Natural killer cell (primary cell): ENCODE measurements around the gene NIFK. TPM values are rescaled to one million over a fixed set of nuclear protein-coding genes. Genes with fewer than 3 reads are reported as not detected.

Experiments
- ATAC-seq, 3 donors: fragments of 150-1000 bp in 2 of 3; fragments of 200-7000 bp in 1 of 3; cut with Tn5 transposase; 1 replicate in 1 of 3; 2 replicates in 2 of 3; pipeline ENCODE4 v1.10.0; 2021; ENCODE audit warnings: mild to moderate bottlenecking in 2 of 3, moderate library complexity in 2 of 3
- DNase-seq, 2 donors: peaks; one replicate each; pipeline versions ENCODE4 v3.0.0 to v3.0.0-alpha.2; 2013 to 2021; ENCODE audit warnings: mixed read lengths in 1 of 2
- H3K27ac ChIP-seq: one replicate; pipeline ENCODE4 v1.5.1; 2013; ENCODE audit warnings: mild to moderate bottlenecking, low read length
- H3K27me3 ChIP-seq: one replicate; pipeline ENCODE4 v1.6.1; 2013; ENCODE audit warnings: low read length; ENCODE audit not compliant: control insufficient read depth, insufficient read depth
- H3K36me3 ChIP-seq: one replicate; pipeline ENCODE4 v1.6.1; 2013; ENCODE audit warnings: low read length; ENCODE audit not compliant: control insufficient read depth, insufficient read depth
- H3K4me1 ChIP-seq: one replicate; pipeline ENCODE4 v1.6.1; 2013; ENCODE audit warnings: low read length; ENCODE audit not compliant: control insufficient read depth, insufficient read depth
- H3K4me3 ChIP-seq: one replicate; pipeline ENCODE4 v1.5.1; 2013; ENCODE audit warnings: low read length
- H3K9me3 ChIP-seq: one replicate; pipeline ENCODE4 v1.6.1; 2013; ENCODE audit warnings: low read length; ENCODE audit not compliant: control insufficient read depth, insufficient read depth
- H3K27ac Mint-ChIP-seq, 2 donors: one replicate each; pipeline ENCODE4 v1.8.0; 2022; ENCODE audit warnings: mild to moderate bottlenecking in 2 of 2, mixed read lengths in 2 of 2, moderate library complexity in 1 of 2
- H3K27me3 Mint-ChIP-seq, 2 donors: one replicate each; pipeline ENCODE4 v1.8.0; 2022; ENCODE audit warnings: low read depth in 2 of 2, mixed read lengths in 2 of 2
- H3K36me3 Mint-ChIP-seq: one replicate; pipeline ENCODE4 v1.8.0; 2022; ENCODE audit warnings: mixed read lengths
- H3K4me1 Mint-ChIP-seq, 2 donors: one replicate each; pipeline ENCODE4 v1.8.0; 2022; ENCODE audit warnings: mixed read lengths in 2 of 2
- H3K4me3 Mint-ChIP-seq: one replicate; pipeline ENCODE4 v1.8.0; 2022; ENCODE audit warnings: mild to moderate bottlenecking, moderate library complexity, mixed read lengths
- H3K9me3 Mint-ChIP-seq, 2 donors: one replicate each; pipeline ENCODE4 v1.8.0; 2022; ENCODE audit warnings: mixed read lengths in 2 of 2
- CTCF ChIP-seq: fragments of 200-600 bp; IDR thresholded peaks from one replicate; pipeline ENCODE4 v1.8.0; 2022; ENCODE audit warnings: antibody characterized with exemption
- WGBS: methylation state at CpG from one replicate; pipeline ENCODE4 v1.1.7; 2013; ENCODE audit warnings: missing lambda C conversion rate; ENCODE audit not compliant: insufficient coverage; 5-methylcytosine and 5-hydroxymethylcytosine counted together
- intact Hi-C: fragments of 100-400 bp; cut with micrococcal nuclease; formaldehyde crosslinking; loops from one replicate; pipeline ENCODE4 v1.14.2; 2022
- total RNA-seq, 4 donors: library from RNA; stranded (reverse); fragments of 120-200 nt in 1 of 4; gene quantifications; one replicate each; pipeline versions ENCODE4 v1.2.3 to v1.2.4, GENCODE V29; 2013 to 2022

The NIFK gene
- total RNA-seq, 3 donors from 2014 or later (not counting 1 experiment from before 2014, with no cell fraction given): 32.7 to 37.7 (median 33.5) TPM

DNA sequence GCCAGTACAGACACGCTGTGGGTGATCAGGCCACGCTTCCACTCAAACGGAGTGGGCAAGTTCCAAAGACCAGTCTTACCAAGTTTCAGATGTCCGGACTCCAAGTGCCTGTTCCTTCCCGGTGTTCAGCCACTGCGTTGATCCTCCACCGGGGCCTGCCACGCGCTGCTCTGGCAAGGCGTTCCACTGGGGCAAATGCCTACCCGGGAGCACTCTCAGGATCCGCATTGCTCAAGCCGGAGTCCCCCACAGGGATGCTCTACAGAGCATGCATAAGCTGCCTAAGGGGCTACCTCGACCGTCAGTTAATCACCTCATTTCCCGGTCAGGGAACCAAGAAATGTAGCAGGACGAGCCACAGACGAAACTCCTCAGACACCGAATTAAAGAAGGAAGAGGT is 50.5 kb downstream of the NIFK start:
- Mint-ChIP-seq H3K27ac (no peak overlapping the region), H3K27me3 (no peaks in the 10 kb centered on the region), H3K4me1 (peaks cover 5 to 6% of the 10 kb centered on the region in 2 donors), H3K4me3 (no peak overlapping the region), H3K36me3 (peaks cover 9% of the 10 kb centered on the region), H3K9me3 (peaks cover 9 to 12% of the 10 kb centered on the region in 2 donors)
- Histone ChIP-seq H3K4me1 (peaks cover 7% of the 10 kb centered on the region), H3K4me3 (no peak overlapping the region), H3K36me3 (no peaks in the 10 kb centered on the region), H3K27me3 (no peaks in the 10 kb centered on the region), H3K27ac (no peak overlapping the region), H3K9me3 (peaks cover 21% of the 10 kb centered on the region)
- ATAC-seq: no peak
- no peak for DNase-seq
- TF ChIP-seq CTCF: no peak
- 95% methylated on average over 19 of the region's 19 CpGs for WGBS
- intact Hi-C loops: no loop called here

DNA sequence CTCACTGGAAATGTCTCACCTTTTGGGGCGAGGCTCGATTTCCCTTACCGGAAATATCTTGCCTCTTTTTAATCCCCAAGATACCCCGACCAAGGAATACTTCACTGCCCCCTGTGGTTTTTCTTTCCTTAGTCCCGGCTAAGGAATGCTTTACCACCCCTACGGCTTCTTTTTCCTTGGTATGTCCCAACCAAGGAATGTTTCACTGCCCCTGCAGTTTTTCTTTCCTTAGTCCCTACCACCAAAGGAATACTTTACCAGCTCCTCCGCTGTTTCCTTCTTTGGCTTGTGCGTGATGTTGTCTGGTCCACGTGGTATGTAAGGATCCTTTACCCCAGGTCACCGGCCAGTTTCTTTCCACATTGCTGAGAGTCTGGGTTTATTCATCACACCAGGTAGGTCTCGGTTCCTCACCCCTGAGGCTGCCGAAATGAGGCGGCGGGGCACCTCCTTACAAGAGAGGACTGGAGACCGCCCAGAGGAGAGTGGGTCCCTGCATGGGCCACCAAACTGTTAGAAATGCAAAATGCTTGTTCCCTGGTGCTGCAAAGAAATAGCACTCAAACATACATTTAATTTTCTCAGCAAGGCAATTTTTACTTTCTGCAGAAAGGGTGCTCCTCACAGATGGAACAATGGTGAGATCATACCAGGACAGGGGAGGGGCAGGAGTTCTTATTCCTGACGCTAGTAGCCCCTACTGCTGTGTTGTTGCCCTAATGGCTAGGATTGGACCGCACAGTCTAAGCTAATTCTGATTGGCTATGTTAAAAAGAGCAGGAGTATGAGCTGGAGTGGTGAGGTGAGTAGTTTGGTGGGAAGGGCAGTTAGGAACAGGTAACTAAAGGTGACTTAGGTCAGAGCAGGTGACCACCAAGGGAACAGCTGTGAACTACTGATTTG is 54.0 kb downstream of the NIFK start:
- DNase-seq (no peak), ATAC-seq (no peak)
- no peak overlapping the region for H3K4me3 Mint-ChIP-seq
- H3K4me1 Mint-ChIP-seq: no peaks in the 10 kb centered on the region
- H3K27me3 ChIP-seq: no peaks in the 10 kb centered on the region
- peaks cover 12% of the 10 kb centered on the region for H3K36me3 Mint-ChIP-seq
- H3K27ac ChIP-seq: no peak overlapping the region
- peaks cover 21% of the 10 kb centered on the region for H3K9me3 ChIP-seq
- H3K36me3 ChIP-seq: no peaks in the 10 kb centered on the region
- no peaks in the 10 kb centered on the region for H3K27me3 Mint-ChIP-seq
- no peaks in the 10 kb centered on the region for H3K4me1 ChIP-seq
- H3K9me3 Mint-ChIP-seq: peaks cover 9 to 12% of the 10 kb centered on the region in 2 donors
- intact Hi-C loops: no loop called here
- H3K4me3 ChIP-seq: no peak overlapping the region
- H3K27ac Mint-ChIP-seq: no peak overlapping the region
- WGBS: 93% methylated on average over 17 of the region's 17 CpGs
- TF ChIP-seq CTCF: no peak

DNA sequence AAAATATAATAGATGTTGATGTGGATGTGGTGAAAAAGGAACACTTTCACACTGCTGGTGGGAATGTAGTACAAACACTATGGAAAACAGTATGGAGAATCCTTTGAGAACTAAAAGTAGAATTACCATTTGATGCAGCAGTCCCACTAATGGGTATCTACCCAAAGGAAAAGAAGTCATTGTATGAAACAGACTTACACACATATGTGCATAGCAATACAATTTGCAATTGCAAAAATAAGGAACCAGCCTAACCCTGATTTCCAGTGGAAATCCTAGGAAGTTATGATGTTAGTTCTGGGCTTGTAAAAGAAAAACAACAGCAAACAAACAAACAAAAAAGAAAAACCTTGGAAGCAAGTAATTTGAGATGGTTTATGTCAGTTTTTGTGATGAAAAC is 58.8 kb downstream of the NIFK start:
- ATAC-seq (no peak), DNase-seq (no peak)
- Mint-ChIP-seq H3K9me3 (peaks cover 6 to 17% of the 10 kb centered on the region in 2 donors), H3K4me3 (no peak overlapping the region), H3K27me3 (no peaks in the 10 kb centered on the region), H3K27ac (no peak overlapping the region), H3K36me3 (peaks cover 7% of the 10 kb centered on the region), H3K4me1 (no peaks in the 10 kb centered on the region)
- no peaks in the 10 kb centered on the region for H3K4me1 ChIP-seq
- no peaks in the 10 kb centered on the region for H3K27me3 ChIP-seq
- intact Hi-C loops: no loop called here
- no peak overlapping the region for H3K27ac ChIP-seq
- TF ChIP-seq CTCF: no peak
- no peak overlapping the region for H3K4me3 ChIP-seq
- H3K36me3 ChIP-seq: no peaks in the 10 kb centered on the region
- peaks cover 17% of the 10 kb centered on the region for H3K9me3 ChIP-seq

Other genes starting within 250 kb of the NIFK start
- gene RNU4ATAC, start 206.0 kb downstream of the NIFK start, total RNA-seq: not detected
- gene CLASP1, start 87.4 kb downstream of the NIFK start, total RNA-seq: 100 to 1,000 TPM; 125 to 142 (median 127) TPM
- gene TSN, start 18.8 kb upstream of the NIFK start, total RNA-seq: 10 to 100 TPM; 54.7 to 66.9 (median 62.5) TPM